GM19372 (cell line): ENCODE measurements around the gene RGS10.

Experiments
- ATAC-seq: cut with Tn5 transposase; IDR thresholded peaks from one replicate; pipeline ENCODE4 v1.9.1; 2021; ENCODE audit warnings: mild to moderate bottlenecking, low read depth, moderate library complexity; ENCODE audit not compliant: unreplicated experiment

RGS10 gene

GRCh38 chr10:119453313-119453712 is 89.2 kb downstream of the RGS10 start:
- ATAC-seq: no peak

DNA sequence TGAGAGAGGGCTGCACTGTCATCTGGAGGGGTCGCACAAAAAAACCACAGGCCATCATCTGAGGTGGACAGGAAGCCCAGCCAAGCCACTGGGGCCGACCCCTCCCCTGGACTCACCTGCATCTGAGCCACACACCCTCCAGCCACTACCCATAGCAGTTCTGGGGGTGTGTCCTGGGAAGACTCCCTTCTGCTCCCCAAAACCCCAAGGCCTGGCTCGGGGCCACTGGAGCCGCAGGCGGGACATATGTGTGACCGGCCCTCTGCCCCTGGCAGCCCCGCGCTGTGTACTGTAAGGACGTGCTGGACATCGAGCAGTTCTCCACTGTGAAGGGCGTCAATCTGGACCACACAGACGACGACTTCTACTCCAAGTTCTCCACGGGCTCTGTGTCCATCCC is 90.1 kb downstream of the RGS10 start:
- no peak for ATAC-seq

DNA sequence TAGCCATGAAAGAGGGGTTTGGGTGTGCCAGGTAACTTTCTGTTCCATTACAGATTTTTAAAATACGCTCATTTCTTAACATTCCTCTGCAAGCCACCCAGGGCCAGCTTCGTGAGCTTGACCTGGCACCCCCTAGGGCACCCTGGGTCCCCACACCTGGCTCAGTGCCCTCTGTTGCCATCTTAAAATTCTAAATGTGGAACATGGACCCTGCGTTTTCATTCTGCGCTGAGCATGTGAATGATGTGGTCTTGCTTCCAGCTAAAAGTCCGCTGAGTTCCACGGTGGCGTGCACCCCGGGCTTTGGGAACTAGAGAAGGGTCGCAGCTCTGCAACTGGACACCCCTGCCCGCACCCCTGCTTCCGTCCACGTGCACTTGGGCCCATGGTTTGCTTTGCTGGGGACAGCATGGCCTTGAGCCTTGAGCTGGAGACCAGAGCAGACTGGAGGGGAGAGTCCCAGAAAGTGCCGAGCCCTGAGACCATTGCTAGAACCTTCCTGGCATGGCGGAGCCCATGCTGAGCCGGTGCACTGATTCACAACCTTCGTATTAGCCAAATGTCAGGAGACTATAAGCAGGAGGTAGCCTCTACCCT is 91.1 kb downstream of the RGS10 start:
- no peak for ATAC-seq

DNA sequence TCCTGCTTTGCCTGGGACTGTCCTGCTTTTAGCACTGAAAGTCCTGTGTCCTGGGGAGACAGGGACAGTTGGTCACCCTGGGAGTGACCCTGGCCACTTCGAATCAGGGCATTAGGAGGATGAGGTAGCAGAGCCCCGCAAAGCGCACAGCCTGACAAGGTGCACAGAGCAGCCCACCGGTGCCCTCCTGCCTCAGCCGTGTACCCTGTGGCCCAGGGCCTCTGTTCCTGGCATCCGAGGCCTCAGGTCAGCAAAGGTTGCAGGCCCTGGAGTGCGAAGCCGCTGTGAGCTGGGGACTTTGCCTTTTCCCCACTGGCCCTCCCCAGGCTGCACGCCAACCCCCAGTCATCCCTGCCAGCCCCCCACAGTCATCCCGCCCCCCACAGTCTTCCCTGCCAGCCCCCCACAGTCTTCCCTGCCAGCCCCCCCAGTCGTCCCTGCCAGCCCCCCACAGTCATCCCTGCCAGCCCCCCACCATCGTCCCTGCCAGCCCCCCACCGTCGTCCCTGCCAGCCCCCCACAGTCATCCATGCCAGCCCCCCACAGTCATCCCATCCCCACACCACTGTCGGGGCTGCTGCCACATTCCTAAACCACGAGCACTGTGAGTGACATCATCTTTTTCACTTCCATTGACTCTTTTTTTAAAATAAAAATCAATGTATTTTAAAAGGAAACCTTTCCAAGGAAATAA is 91.8 kb downstream of the RGS10 start:
- ATAC-seq: no peak
